DND-41 (cell line): ENCODE data around the gene KRTAP12-2.

Experiments
- EZH2 ChIP-seq: IDR thresholded peaks from 3 replicates; pipeline ENCODE4 v1.6.1; 2012; ENCODE audit warnings: borderline replicate concordance, low read depth, mild to moderate bottlenecking, moderate library complexity, low read length, inconsistent platforms; ENCODE audit not compliant: severe bottlenecking
- TF ChIP-seq, protein P1 (sequence below): IDR thresholded peaks from 2 replicates; pipeline ENCODE4 v1.5.1; 2012; ENCODE audit warnings: borderline replicate concordance, low read length, moderate library complexity, mild to moderate bottlenecking; ENCODE audit not compliant: poor library complexity, severe bottlenecking; ENCODE audit errors: extremely low read depth

DNA sequence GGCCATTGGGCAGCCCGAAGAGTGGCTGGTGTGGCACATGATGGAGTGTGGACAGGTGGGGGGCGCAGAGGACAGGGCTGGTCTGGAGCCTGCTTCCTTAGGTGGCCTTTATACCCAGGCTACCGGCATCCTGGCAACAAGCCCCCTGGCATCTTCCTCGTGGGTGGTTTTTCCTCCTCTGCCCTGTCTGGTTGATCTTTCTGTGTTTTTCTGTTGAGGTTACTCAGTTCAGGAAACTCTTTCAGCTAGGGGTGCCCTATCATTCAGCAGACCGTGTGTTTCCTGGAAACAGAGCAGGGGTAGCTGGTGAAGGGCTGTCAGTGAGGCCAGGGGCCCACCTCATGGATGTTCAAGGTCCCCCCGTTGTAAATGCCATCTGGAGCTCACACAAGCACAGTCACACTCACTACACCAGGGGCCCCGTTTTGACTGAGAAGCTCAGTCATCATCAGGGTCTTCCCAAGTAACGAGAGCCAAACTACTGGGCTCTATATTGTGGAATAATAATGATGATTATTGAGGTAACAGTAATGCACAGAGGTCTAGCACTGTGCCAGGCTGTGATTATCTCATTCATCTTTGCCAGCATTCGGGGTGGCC, 12.1 kb downstream of the KRTAP12-2 start, which contains the start of gene KRTAP12-4:
- TF ChIP-seq, protein P1, sequence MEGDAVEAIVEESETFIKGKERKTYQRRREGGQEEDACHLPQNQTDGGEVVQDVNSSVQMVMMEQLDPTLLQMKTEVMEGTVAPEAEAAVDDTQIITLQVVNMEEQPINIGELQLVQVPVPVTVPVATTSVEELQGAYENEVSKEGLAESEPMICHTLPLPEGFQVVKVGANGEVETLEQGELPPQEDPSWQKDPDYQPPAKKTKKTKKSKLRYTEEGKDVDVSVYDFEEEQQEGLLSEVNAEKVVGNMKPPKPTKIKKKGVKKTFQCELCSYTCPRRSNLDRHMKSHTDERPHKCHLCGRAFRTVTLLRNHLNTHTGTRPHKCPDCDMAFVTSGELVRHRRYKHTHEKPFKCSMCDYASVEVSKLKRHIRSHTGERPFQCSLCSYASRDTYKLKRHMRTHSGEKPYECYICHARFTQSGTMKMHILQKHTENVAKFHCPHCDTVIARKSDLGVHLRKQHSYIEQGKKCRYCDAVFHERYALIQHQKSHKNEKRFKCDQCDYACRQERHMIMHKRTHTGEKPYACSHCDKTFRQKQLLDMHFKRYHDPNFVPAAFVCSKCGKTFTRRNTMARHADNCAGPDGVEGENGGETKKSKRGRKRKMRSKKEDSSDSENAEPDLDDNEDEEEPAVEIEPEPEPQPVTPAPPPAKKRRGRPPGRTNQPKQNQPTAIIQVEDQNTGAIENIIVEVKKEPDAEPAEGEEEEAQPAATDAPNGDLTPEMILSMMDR: no peak
- no peak for TF ChIP-seq EZH2
